GM18502 (cell line): ENCODE data around the gene UXT.
A peak's percentile ranks its signal among the peaks of the same experiment; 100 is the strongest.

Experiments
- ATAC-seq: cut with Tn5 transposase; IDR thresholded peaks from one replicate; pipeline ENCODE4 v1.9.1; 2021; ENCODE audit warnings: mild to moderate bottlenecking; ENCODE audit not compliant: unreplicated experiment, poor library complexity

The UXT gene

DNA sequence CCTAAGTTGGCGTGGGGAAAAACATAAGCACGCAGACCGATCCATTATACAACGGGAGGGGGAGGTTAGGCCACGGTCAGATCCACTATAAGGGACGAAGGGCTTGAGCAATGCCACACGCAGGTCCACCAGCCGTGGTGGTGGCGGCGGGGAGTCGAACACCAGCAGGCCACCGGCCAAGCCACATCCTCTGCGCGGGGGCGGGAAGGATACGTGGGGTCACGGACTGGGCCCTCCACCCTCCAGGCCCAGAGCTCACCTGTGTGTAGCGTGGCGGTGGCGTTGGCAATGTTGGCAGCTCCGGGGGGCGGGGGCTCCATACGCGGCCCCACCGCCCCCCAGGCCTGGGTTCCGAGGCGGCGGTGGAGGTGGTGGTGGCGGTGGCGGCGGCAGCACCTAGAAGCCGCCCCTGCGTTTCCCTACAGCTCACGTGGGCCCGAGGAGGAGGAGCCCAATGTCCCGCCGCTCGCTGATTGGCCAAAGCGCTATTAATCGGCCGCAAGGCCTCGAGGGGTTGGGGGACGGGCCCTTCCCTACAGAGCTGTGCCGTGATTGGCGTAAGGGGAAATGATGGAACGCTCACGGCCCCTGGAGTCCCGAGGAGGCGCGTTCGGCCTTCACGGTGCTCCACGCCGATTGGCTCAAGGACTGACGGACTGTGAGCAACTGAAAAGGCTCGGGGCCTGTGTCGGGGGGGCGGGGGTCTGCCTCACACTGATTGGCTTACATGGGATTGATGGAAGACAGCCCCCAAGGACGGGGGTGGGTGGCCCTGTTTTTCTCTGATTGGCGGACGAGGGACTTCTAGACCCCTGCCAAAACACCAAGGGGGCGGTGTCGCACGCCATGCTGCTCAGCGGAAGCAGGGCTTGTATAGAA lies 8.6 kb downstream of the UXT start, which contains the start of gene ELK1:
ELK1 (minus strand) TSS at position 400 of the 879 bp plus-strand sequence. CDS start 9,122 bp downstream, outside the sequence.
- ATAC-seq, result peak; percentile 92

- no peak for ATAC-seq
Measured at GRCh38 chrX:47649781-47650163, 9.2 kb downstream of the UXT start.

DNA sequence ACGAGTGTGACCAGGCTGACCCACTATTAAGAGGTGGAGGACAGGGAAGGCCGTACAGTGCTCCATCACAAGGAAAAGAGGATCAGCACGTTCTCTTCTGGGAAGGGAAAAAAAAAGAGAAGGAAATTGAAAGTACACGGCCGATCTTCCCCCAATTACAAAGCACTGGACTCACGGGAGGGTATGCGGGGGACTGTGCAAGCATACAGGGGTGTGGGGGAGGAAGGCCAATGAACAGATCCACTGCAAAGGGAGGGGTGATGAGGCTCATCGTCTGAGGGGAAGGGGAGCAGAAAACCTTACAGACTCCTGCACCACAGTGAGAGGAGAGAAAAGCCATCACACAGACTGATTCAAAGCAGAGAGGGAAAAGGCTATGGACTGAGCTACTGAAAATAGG lies 9.7 kb downstream of the UXT start:
- no peak for ATAC-seq

DNA sequence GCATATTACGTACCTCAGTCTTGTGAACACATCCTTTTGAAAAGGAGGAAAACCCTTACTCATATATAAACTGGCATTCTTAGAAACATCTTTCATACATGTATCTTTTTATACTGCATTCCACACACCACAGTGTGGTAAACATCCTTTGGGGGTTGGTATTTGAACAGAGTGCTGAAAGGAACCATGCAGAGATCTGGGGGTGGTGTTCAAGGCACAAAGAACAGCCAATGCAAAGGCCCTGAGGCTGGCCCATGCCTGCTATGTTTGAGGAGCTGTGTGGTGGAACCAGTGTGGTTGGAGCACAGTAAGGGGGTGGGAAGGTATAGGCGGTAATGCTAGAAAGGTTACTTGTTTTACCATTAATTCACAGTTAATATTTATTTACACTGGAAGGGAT lies 10.6 kb downstream of the UXT start:
- no peak for ATAC-seq

DNA sequence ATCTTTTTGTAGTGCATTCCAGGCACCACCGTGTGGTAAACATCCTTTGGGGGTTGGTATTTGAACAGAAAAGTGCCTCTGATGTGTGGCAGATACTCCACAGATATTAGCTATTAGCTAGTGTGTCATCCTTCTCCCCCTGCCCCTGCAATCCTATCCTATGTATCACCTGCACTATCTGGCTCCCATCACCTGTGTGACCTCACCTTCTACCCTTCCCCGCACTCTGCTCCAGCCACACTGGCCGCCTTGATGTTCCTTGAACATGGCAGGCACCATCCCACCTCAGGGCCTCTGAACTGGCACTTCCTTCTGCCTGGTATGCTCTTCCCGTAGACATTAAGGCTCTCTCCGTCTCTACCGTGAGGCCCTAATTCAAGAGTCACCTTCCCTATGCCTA lies 12.3 kb downstream of the UXT start:
- no peak for ATAC-seq

DNA sequence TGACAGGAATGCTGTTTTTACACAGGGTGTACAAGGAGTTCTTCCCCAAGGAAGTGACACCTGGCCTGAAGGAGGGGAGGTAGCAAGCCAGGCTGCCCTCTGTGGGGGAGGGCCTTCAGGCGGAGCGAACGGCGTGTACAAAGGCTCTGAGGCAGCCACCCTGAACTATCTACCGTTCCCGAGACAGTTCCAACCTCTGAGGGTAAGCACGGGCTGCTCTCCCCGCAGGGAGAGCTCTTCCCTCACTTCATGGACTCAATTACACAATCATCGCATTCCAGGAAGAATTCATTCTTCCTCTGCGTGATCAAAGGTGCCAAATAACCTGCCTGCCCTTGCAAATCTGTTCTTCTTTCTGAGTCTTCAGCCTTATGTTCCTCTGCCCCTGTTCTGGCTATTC lies 13.4 kb downstream of the UXT start:
- ATAC-seq, result no peak

DNA sequence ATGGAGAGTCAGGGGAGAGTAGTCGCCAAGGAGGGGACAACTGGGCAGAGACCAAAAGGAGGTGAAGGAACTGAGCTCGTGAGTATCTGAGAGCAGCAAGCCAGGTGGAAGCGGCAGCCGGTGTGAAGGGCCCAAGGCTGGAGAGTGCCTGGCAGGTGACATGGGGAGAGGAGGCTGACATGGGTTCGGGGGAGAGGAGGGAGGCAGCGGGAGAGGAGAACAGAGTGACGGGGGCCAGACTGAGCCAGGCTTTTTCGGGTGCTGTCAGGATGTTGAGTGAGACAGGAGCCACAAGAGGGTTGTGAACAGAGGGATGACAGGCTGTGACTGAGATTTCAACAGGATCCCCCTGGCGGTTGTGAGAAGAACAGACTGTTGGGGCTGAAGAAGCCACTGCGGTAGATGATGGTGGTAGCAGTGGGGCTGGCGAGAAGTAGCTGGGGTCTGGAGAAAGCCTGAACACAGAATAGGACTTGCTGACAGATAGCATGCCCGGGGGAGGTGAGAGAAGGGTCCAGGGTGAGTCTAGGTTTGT lies 14.4 kb downstream of the UXT start:
- no peak for ATAC-seq

DNA sequence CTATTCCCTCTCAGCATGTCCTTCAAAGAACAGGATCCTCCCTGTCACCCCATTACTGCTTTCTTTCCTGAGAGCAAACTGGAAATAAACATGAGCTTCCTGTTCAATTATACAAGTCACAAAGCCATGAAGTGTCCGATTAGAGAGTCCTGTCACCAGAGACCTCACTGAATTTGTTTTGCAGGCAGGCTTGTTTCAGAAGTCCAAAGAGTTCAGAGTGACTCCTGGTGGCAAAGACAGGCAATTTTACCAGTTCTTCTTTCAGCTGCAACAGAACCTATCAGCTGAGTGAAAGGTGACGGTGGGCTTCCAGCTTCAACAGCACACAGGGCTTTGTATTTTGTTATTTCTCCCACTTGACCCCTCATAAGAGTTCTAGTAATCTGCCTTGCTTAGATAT lies 15.1 kb downstream of the UXT start:
- no peak for ATAC-seq

- ATAC-seq, result no peak
Measured at GRCh38 chrX:47638816-47639215, 20.2 kb downstream of the UXT start.

DNA sequence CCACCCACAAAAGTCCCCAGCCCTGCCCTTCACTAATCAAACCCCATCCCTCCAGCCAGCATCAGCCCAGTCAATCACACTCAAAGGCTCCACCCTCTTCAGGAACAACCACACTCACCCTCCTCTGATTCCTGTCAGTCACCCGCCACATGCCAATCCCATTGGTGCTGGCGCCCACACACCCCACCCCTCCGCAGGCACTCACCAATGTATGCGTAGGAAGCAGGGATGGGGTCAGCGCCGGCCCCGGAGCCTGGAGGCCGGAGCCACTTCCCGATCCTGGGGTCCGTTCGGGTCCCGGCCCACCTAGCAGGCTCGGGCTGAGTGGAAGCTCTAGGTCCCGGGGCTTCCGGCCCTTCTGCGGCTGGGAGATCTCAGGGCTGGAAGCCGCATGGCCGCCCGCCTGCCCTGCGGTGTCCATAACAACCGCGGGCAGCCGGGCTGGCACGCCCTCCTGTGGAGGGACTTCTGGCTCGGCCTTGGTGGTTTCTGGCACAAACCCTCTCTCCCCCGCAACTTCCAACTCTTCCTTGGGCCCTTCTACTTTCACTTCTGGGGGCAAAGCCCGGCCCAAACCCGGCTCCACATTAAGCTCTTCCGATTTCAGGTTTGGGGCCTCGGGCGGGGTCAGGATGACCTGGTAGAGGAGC lies 21.3 kb downstream of the UXT start:
- peak; percentile 97 for ATAC-seq

- ATAC-seq, result no peak
Measured at GRCh38 chrX:47634871-47635575, 24.0 kb downstream of the UXT start.

- ATAC-seq, result no peak
Measured at GRCh38 chrX:47633689-47634590, 25.0 kb downstream of the UXT start.

GRCh38 chrX:47632666-47633065 lies 26.3 kb downstream of the UXT start:
- no peak for ATAC-seq

DNA sequence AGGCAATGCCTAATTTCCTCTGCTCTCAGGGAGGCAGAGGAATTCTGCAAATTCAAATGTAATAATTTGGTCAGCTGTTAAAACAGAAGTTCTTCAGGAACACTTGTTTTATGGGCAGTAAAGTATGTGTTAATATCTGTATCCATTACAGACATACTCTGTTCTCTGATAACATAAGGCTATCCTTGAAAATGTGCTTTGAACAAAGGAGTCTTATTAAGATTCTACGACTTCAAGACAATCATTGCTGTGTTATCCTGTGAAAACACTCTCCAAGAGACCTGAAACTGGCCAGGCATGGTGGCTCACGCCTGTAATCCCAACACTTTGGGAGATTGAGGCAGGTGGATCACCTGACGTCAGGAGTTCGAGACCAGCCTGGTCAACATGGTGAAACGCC lies 27.3 kb downstream of the UXT start:
- no peak for ATAC-seq

DNA sequence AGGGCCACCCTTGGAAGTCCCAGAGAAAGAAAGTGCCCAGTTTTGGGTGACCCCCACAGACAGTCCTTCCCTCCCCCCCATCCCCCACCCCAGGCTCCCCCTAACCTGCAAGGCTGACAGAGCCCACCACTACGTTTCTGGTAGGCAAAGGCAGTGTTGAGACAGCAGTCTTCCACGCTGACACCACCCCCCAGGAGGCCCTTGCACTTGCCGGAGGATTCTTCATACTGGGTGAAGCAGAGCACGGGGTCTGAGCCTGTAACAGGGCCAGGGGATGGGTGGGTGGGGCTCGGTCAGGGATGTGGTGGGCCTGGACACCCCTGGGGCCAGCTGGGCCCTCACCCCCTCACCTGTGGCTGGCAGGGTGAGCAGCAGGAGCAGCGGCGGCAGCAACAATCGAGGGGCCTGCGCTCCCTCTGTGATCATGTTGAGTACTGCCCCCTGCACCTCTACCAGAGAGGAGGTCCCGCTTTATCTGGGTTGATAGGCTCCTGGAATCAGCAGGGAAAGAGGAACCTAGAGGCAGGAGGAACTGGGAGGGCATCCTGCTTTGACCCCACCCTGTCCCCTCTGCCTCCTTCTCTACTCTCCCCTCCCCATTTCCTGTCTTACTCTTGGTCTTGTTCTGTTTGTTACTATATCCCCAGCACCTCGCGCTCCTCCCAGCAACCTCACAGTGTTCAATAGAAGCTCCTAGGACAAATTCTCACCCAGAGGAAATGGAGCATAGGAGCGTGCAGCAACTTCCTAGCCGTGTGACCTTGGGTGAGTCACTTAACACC lies 29.4 kb downstream of the UXT start, which contains the start of gene CFP:
CFP (minus strand) TSS at position 512 of the 782 bp plus-strand sequence; CDS start at position 426, 86 bp downstream.
- ATAC-seq, result no peak

DNA sequence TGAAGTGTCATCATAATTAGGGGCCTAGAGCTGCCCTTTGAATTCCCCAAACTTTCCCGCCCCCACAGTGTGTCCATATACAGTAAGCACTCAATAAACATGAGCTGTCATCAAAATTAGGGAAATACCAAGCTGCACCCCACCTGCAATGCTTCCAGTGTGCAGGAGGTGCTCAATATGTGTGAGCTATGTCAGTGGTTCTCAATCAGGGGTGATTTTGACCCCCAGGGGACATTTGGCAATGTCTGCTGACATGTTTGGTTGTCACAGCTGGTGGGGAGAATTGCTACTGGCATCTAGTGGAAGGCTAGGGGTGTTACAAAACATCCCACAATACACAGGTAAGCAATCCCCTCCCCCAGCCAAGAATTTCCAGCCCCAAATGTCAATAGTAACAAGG lies 30.0 kb downstream of the UXT start:
- ATAC-seq, result no peak

- no peak for ATAC-seq
Measured at GRCh38 chrX:47625365-47625764, 33.6 kb downstream of the UXT start.

DNA sequence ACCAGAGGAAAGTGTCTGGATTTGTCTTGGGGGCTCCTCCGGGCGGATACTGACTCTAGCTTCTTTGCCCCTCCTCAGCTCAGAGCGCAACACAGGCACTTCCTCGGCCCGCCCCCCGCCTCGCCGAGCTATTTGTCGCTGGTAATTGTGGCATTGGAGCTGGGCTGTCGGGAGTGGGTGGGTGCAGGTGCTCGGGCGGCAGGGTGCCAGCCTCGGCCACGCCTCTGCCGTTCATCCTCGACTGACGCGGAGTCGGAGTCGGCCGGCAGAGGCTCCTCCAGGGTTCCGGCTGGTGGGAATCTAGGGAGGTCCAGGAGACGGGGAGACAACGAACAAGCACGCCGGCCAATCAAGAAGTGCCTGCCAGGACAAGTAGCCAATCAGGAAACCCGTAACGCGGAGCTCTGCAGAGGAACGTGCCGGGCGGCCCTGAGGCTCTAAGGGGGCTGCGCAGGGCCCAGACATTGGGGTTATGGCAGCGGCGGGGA lies 35.4 kb downstream of the UXT start:
- no peak for ATAC-seq

GRCh38 chrX:47621851-47622250 lies 37.1 kb downstream of the UXT start:
- no peak for ATAC-seq
